Neural cell (in vitro differentiated cells): ENCODE results near the gene DIP2C. TPM values are rescaled to one million over a fixed set of nuclear protein-coding genes. Genes with fewer than 3 reads are reported as not detected.

Experiments used
- H2AFZ ChIP-seq: fragments of 200-600, 300-800 bp; sonication (generic), shearing (Covaris generic); 2 replicates; pipeline ENCODE4 v1.6.0; 2014; ENCODE audit warnings: low read depth, mild to moderate bottlenecking, antibody characterized with exemption, low read length, moderate library complexity
- H3F3A ChIP-seq: fragments of 200-600 bp; shearing (Covaris generic); 2 replicates; pipeline ENCODE4 v1.6.1; 2016; ENCODE audit warnings: mild to moderate bottlenecking, moderate library complexity, mixed read lengths, antibody characterized with exemption, low read length; ENCODE audit not compliant: insufficient read depth, poor library complexity, severe bottlenecking
- H3K27ac ChIP-seq: fragments of 200-600, 300-800 bp; sonication (generic), shearing (Covaris generic); 2 replicates; pipeline ENCODE4 v1.5.1; 2014; ENCODE audit warnings: mild to moderate bottlenecking, low read length, moderate library complexity
- H3K27me3 ChIP-seq: fragments of 300-800, 200-600 bp; sonication (generic), shearing (Covaris generic); 2 replicates; pipeline ENCODE4 v1.6.0; 2014; ENCODE audit warnings: mild to moderate bottlenecking, low read depth, low read length, moderate library complexity; ENCODE audit not compliant: insufficient read depth
- H3K36me3 ChIP-seq: fragments of 300-800, 200-600 bp; sonication (generic), shearing (Covaris generic); 2 replicates; pipeline ENCODE4 v1.5.1; 2014; ENCODE audit warnings: mild to moderate bottlenecking, antibody characterized with exemption, low read length, moderate library complexity; ENCODE audit not compliant: insufficient read depth
- H3K4me2 ChIP-seq: fragments of 300-800, 200-600 bp; sonication (generic), shearing (Covaris generic); 2 replicates; pipeline ENCODE4 v1.6.0; 2014; ENCODE audit warnings: mild to moderate bottlenecking, low read length
- H3K4me3 ChIP-seq: fragments of 300-800, 200-600 bp; sonication (generic), shearing (Covaris generic); 2 replicates; pipeline ENCODE4 v1.5.1; 2014; ENCODE audit warnings: mild to moderate bottlenecking, low read length, moderate library complexity
- H3K79me2 ChIP-seq: fragments of 200-600 bp; shearing (Covaris generic); replicated peaks from 2 replicates; pipeline ENCODE4 v1.6.0; 2014; ENCODE audit warnings: mild to moderate bottlenecking, low read length, moderate library complexity; ENCODE audit not compliant: insufficient read depth
- H3K9ac ChIP-seq: fragments of 300-800, 200-600 bp; sonication (generic), shearing (Covaris generic); 2 replicates; pipeline ENCODE4 v1.6.1; 2016; ENCODE audit warnings: mild to moderate bottlenecking, low read length, mixed read lengths
- H3K9me2 ChIP-seq: fragments of 200-600 bp; shearing (Covaris generic); 2 replicates; pipeline ENCODE4 v1.6.1; 2016; ENCODE audit warnings: mild to moderate bottlenecking, low read length, mixed read lengths; ENCODE audit not compliant: insufficient read depth
- H3K9me3 ChIP-seq: fragments of 200-600, 300-800 bp; sonication (generic), shearing (Covaris generic); 2 replicates; pipeline ENCODE4 v1.6.1; 2016; ENCODE audit warnings: mild to moderate bottlenecking, mixed run types, low read length, moderate library complexity, mixed read lengths
- H4K20me1 ChIP-seq: fragments of 200-600 bp; shearing (Covaris generic); 2 replicates; pipeline ENCODE4 v1.6.1; 2016; ENCODE audit warnings: mild to moderate bottlenecking, mixed run types; ENCODE audit not compliant: insufficient read depth
- EP300 ChIP-seq: fragments of 450-650 bp; conservative IDR thresholded peaks from 2 replicates; pipeline ENCODE4 v1.6.1; 2014; ENCODE audit warnings: antibody characterized with exemption, mild to moderate bottlenecking, moderate library complexity; ENCODE audit not compliant: poor library complexity, severe bottlenecking
- EZH2 ChIP-seq: fragments of 200-600, 300-800 bp; shearing (Covaris generic), sonication (generic); IDR thresholded peaks from 2 replicates; pipeline ENCODE4 v1.6.1; 2014; ENCODE audit warnings: antibody characterized with exemption, low read length, borderline replicate concordance, mild to moderate bottlenecking; ENCODE audit not compliant: insufficient read depth, poor library complexity, severe bottlenecking
- MXI1 ChIP-seq: fragments of 450-650 bp; conservative IDR thresholded peaks from 2 replicates; pipeline ENCODE4 v1.6.1; 2014; ENCODE audit warnings: antibody characterized with exemption, mild to moderate bottlenecking; ENCODE audit not compliant: poor library complexity, severe bottlenecking
- POLR2AphosphoS5 ChIP-seq: IDR thresholded peaks from 2 replicates; pipeline ENCODE4 v1.6.1; 2012
- RAD21 ChIP-seq: fragments of 450-650 bp; conservative IDR thresholded peaks from 2 replicates; pipeline ENCODE4 v1.6.1; 2014; ENCODE audit warnings: antibody characterized with exemption, mild to moderate bottlenecking, moderate library complexity
- SMC3 ChIP-seq: fragments of 450-650 bp; conservative IDR thresholded peaks from 2 replicates; pipeline ENCODE4 v1.6.1; 2014; ENCODE audit warnings: antibody characterized with exemption, mild to moderate bottlenecking, moderate library complexity; ENCODE audit not compliant: poor library complexity
- TAF1 ChIP-seq: IDR thresholded peaks from 2 replicates; pipeline ENCODE4 v1.6.1; 2012; ENCODE audit warnings: low read depth
- polyA plus RNA-seq: library from polyadenylated mRNA; depleted of rRNA; stranded (reverse); fragments of >200 nt; gene quantifications from 2 replicates; pipeline ENCODE4 v1.2.3, GENCODE V29; 2014
- TF ChIP-seq, protein P1 (sequence below): fragments of 450-650 bp; IDR thresholded peaks from 2 replicates; pipeline ENCODE4 v1.5.1; 2014; ENCODE audit warnings: antibody characterized with exemption, mild to moderate bottlenecking, moderate library complexity; ENCODE audit not compliant: poor library complexity, severe bottlenecking
- TF ChIP-seq, protein P2 (sequence below): IDR thresholded peaks from 2 replicates; pipeline ENCODE4 v1.6.1; 2012; ENCODE audit warnings: borderline replicate concordance

The DIP2C gene
- polyA plus RNA-seq, 1 donor from 2014 or later: 24.1 TPM

DNA sequence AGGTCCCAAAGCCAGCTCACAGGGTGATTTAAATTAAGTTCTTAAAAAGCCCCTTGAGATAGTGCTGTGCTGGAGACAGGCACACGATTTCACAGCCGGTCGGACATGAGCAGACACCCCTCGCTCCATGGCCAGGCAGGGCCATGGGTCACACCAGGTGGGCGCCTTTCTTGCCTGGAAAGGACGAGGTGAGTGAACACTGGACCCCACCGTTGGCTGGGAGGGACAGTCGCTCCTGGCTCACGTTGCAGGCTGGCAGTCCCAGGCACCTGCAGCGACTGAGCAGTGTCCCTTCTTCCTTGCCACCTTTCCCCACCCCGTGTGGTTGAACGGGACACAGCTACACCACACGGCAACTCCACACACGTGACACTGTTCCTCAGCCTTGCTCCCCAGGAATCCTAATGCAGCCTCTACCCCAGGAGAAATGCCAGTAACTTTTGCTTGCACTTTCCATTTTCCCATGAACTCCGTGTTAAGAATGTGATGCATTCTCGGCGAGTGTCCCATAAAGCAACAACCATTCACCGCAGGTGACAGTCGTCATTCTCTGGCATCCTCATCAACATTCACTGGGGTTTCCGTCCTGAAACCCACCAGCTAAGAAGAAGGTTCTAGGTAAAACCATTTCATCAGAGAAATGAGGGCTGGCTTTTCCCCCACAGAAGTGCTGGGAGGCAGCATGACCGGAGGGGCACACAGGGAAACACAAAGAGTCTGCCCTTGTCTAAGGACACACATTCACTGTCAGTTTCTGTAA, 336.8 kb downstream of the DIP2C start:
- Histone ChIP-seq H3K79me2 (no peaks in the 10 kb centered on the region), H3K27ac (no peak overlapping the region), H3K4me2 (no peak overlapping the region), H3K27me3 (no peaks in the 10 kb centered on the region), H3F3A (no peaks in the 10 kb centered on the region), H4K20me1 (no peaks in the 10 kb centered on the region), H2AFZ (no peak overlapping the region), H3K9me3 (no peaks in the 10 kb centered on the region), H3K36me3 (peaks cover 15% of the 10 kb centered on the region), H3K9me2 (no peaks in the 10 kb centered on the region), H3K9ac (no peak overlapping the region), H3K4me3 (no peak overlapping the region)
- TF ChIP-seq SMC3 (no peak), TAF1 (no peak), POLR2AphosphoS5 (no peak), MXI1 (no peak), EP300 (no peak), RAD21 (no peak), EZH2 (no peak)
- TF ChIP-seq, protein P1, sequence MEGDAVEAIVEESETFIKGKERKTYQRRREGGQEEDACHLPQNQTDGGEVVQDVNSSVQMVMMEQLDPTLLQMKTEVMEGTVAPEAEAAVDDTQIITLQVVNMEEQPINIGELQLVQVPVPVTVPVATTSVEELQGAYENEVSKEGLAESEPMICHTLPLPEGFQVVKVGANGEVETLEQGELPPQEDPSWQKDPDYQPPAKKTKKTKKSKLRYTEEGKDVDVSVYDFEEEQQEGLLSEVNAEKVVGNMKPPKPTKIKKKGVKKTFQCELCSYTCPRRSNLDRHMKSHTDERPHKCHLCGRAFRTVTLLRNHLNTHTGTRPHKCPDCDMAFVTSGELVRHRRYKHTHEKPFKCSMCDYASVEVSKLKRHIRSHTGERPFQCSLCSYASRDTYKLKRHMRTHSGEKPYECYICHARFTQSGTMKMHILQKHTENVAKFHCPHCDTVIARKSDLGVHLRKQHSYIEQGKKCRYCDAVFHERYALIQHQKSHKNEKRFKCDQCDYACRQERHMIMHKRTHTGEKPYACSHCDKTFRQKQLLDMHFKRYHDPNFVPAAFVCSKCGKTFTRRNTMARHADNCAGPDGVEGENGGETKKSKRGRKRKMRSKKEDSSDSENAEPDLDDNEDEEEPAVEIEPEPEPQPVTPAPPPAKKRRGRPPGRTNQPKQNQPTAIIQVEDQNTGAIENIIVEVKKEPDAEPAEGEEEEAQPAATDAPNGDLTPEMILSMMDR: no peak
- TF ChIP-seq, protein P2, sequence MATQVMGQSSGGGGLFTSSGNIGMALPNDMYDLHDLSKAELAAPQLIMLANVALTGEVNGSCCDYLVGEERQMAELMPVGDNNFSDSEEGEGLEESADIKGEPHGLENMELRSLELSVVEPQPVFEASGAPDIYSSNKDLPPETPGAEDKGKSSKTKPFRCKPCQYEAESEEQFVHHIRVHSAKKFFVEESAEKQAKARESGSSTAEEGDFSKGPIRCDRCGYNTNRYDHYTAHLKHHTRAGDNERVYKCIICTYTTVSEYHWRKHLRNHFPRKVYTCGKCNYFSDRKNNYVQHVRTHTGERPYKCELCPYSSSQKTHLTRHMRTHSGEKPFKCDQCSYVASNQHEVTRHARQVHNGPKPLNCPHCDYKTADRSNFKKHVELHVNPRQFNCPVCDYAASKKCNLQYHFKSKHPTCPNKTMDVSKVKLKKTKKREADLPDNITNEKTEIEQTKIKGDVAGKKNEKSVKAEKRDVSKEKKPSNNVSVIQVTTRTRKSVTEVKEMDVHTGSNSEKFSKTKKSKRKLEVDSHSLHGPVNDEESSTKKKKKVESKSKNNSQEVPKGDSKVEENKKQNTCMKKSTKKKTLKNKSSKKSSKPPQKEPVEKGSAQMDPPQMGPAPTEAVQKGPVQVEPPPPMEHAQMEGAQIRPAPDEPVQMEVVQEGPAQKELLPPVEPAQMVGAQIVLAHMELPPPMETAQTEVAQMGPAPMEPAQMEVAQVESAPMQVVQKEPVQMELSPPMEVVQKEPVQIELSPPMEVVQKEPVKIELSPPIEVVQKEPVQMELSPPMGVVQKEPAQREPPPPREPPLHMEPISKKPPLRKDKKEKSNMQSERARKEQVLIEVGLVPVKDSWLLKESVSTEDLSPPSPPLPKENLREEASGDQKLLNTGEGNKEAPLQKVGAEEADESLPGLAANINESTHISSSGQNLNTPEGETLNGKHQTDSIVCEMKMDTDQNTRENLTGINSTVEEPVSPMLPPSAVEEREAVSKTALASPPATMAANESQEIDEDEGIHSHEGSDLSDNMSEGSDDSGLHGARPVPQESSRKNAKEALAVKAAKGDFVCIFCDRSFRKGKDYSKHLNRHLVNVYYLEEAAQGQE: no peak

DNA sequence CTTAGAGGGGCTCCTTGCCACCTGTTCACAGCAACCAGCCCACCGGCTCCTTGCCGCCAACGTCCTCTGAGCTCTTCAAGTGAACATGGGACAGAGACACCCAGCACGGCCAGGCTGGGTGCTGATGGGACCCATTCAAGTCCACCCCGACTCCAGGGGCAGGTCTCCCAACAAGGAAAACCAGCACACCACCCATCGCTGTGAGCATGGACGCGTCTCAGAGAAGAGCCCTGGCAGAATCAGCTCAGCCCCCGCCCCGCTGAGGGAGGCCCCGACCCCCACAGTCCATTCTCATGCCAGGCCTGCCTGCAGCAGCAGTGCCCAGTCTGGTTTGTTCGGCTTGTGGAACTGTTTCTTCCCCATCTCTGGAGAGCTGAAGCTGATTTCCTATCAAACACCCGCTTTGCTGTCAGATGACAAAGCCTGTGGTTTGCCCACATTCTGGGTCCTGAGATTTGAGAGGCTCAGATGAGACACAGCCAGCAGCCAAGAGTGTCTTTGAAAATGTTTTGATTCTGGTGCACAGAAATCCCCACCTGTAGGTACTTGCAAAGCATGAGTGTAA, 337.6 kb downstream of the DIP2C start:
- H3K27ac ChIP-seq: no peak overlapping the region
- H4K20me1 ChIP-seq: no peaks in the 10 kb centered on the region
- H3K27me3 ChIP-seq: no peaks in the 10 kb centered on the region
- H3K79me2 ChIP-seq: no peaks in the 10 kb centered on the region
- H3K9ac ChIP-seq: no peak overlapping the region
- H3K9me2 ChIP-seq: no peaks in the 10 kb centered on the region
- H3K36me3 ChIP-seq: peaks cover 15% of the 10 kb centered on the region
- H3K4me3 ChIP-seq: no peak overlapping the region
- H2AFZ ChIP-seq: no peak overlapping the region
- no peaks in the 10 kb centered on the region for H3K9me3 ChIP-seq
- H3K4me2 ChIP-seq: no peak overlapping the region
- no peaks in the 10 kb centered on the region for H3F3A ChIP-seq
- TF ChIP-seq, protein P2: no peak
- TF ChIP-seq EP300: no peak
- TF ChIP-seq TAF1: no peak
- no peak for TF ChIP-seq EZH2
- TF ChIP-seq MXI1: no peak
- TF ChIP-seq, protein P1: no peak
- TF ChIP-seq SMC3: no peak
- TF ChIP-seq POLR2AphosphoS5: no peak
- no peak for TF ChIP-seq RAD21
